Gastroesophageal sphincter (tissue), 3 donors: ENCODE data around the gene CFAP73.

ENCODE experiments used
- CTCF ChIP-seq, 4 experiments: fragments of 200-600 bp in 2 of 4; fragments of 450-650 bp in 2 of 4; sonication (generic) in 1 of 4; IDR thresholded peaks; one replicate each; pipeline ENCODE4 v1.5.1; 2017 to 2019; ENCODE audit warnings: antibody characterized with exemption in 4 of 4, mild to moderate bottlenecking in 2 of 4, moderate library complexity in 2 of 4
- POLR2A ChIP-seq, 2 donors: fragments of 450-650 bp; IDR thresholded peaks; one replicate each; pipeline ENCODE4 v1.6.1; 2017; ENCODE audit warnings: antibody characterized with exemption in 2 of 2, mild to moderate bottlenecking in 2 of 2, moderate library complexity in 1 of 2
- POLR2AphosphoS5 ChIP-seq: sonication (generic); formaldehyde crosslinking; IDR thresholded peaks from one replicate; pipeline ENCODE4 v1.6.1; 2017; ENCODE audit warnings: antibody characterized with exemption

GRCh38 chr12:113204804-113205203 is 55.3 kb downstream of the CFAP73 start:
- TF ChIP-seq CTCF (IDR thresholded peaks at IDR 0.05), result no peak
- no peak for TF ChIP-seq POLR2AphosphoS5
- TF ChIP-seq POLR2A (IDR thresholded peaks at IDR 0.05), result no peak
